ENCODE measurements around the gene PPM1B.

DNA sequence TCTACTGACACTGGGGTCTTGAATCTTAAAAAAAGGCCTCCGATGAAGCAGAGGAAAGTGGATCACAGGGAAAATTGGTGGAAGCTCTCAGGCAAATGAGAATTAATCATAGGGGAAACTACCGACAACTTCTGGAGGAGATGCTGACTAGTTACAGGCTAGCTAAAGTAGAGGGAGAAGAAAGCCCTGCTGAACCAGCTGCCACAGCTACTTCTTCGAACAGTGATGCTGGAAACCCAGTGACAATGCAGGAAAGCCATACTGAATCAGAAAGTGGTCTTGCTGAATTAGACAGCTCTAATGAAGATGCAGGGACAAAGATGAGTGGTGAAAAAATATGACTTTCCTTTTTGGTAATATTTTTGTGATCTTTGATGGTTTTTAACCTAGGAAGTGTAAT is 61.7 kb downstream of the PPM1B start:
- TF ChIP-seq, protein P1, sequence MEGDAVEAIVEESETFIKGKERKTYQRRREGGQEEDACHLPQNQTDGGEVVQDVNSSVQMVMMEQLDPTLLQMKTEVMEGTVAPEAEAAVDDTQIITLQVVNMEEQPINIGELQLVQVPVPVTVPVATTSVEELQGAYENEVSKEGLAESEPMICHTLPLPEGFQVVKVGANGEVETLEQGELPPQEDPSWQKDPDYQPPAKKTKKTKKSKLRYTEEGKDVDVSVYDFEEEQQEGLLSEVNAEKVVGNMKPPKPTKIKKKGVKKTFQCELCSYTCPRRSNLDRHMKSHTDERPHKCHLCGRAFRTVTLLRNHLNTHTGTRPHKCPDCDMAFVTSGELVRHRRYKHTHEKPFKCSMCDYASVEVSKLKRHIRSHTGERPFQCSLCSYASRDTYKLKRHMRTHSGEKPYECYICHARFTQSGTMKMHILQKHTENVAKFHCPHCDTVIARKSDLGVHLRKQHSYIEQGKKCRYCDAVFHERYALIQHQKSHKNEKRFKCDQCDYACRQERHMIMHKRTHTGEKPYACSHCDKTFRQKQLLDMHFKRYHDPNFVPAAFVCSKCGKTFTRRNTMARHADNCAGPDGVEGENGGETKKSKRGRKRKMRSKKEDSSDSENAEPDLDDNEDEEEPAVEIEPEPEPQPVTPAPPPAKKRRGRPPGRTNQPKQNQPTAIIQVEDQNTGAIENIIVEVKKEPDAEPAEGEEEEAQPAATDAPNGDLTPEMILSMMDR (IDR thresholded peaks at IDR 0.05), result no peak
- TF ChIP-seq POLR2A (IDR thresholded peaks at IDR 0.05), result no peak
